ENCODE results near the gene CIDEB.
"Not testable (repeated sequence)": the region's sequence is repeated elsewhere in the genome, so short reads cannot be mapped to it uniquely, and the experiment has no call there.

Gene CIDEB

DNA sequence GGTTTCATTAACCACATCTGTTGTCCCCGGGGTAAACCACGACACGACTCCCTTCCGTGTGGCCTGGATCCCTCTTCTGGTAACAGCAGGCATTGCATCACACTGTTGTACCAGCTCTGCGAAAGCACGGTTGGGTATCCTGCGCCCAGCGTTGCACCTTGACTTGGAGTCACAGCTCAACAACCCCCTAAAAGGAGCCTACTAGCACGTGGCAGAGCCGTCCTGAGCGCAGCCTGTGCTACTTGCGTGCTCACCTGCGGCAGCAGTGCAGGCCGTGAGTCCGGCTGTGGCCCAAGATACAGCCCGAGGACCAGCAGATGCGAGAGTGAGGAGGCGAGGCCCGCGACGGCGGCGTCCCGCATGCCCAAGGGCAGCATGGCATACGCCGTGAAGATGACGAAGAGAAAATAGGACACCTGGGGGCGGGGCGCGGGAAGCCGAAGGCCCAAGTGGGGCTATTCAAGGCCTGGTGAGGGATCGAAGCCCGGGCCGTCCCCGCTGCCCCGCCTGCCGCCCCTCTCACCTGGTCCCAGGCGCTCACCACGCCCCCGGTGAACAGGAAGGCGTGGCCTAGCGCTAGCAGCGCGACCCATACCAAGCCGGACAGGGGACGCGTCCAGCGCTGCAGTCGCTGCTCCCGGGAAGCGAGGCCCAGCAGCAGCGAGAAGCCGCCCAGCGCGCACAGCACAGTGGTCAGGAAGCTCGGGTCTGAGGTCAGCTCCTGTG is 24.7 kb upstream of the CIDEB start:
- DNase-seq, result peak; percentile 69

DNA sequence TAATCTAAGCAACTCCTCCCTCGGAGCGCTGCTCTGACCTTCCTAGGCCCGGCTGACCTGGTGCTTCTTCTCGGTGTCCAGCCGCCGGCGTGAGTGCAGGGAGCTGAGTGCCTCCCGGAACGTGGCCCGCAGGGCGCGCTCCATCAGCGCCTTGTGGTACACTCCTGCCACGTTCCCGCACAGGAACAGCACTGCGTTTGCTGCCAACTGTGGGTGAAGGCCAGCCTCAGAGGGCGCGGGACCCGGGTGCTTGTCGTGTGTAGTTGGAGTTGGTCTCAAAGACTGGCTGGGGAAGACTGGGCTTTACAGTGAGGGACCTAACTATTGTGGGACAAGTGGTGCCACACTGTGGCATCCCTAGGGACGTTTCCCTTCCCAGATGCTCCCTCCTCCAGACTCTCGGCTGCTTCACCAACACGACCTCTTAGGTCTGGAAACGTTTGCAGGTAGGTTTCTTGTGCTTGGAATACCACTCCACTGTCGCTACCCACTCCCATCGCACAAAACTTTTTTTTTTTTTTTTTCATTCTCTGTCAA is 24.0 kb upstream of the CIDEB start:
- no peak for DNase-seq

DNA sequence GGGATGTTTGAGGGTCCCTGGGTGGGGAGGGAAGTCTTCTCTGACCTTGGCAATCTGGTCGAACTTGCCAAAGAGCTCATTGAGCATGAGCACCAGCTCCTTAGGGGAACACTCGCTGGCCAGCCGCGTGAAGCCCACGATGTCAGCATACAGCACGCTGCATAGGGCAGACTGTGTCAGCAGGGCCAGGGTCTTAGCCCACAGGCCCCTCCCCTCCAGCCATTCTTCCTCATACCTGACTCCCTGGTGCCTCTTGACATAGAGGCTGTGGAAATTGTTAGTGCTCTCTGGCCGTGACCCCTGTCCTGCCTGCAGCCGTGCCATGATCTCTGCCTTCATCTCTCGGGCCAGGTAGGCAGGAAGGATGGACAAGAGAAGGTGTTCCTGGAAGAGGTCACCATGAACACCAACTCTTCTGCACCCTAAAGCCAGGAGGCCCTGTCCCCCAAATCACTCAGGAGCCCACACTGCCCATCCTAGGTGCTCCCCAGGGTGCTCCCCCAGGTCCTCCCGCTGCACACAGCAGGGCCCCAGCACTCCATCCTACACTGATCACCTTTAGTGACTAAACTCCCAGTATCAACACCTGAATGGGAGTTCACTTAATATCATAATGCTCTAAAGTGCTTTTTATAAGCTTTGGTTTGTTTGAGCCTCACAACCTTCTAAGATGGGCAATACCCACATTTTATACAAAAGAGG is 23.3 kb upstream of the CIDEB start:
- DNase-seq, result no peak

- no peak for DNase-seq
Observed at GRCh38 chr14:24329736-24330135, 22.0 kb upstream of the CIDEB start.

DNA sequence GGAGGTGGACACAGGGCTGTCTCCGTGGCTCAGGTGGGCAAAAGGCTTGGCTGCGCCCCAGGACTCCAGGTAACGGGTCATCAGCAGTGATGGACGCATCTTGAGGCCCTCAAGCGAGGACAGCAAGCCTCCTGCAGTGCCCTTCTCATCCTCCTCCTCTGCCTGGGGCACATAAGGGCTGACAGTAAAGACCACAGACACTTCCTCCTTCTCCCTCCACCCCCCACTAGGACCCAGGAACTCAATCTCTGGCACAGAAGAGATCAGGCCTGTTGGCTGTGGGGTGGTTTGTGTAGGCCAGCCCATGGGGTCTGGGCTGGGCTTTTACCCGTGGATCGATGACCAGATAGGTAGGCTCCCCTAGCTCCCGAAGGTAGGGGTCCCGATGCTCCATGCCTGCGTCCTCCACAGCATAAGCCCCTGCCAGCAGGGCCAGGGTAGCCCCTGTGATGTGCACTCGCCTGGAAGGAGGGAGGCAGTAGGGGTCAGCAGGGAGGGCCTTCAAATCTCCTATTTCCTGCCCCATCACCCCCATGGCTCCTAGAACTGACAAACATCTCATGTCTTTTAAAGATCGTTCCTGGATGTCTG is 21.4 kb upstream of the CIDEB start:
- no peak for DNase-seq

DNA sequence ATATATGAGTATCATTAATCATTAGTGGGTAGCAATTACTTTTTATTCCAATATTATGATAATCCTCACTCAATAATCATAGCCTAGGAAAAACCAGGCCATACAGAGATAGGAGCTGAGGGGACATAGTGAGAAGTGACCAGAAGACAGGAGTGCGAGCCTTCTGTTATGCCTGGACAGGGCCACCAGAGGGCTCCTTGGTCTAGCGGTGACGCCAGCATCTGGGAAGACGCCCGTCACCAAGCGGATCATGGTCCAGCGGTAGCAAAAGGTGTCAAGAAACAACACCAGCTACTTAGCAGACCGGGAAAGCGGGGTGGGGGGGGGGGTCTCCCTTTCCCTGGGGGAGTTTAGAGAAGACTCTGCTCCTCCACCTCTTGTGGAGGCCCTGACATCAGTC is 20.1 kb upstream of the CIDEB start:
- not testable (repeated sequence) for DNase-seq

DNA sequence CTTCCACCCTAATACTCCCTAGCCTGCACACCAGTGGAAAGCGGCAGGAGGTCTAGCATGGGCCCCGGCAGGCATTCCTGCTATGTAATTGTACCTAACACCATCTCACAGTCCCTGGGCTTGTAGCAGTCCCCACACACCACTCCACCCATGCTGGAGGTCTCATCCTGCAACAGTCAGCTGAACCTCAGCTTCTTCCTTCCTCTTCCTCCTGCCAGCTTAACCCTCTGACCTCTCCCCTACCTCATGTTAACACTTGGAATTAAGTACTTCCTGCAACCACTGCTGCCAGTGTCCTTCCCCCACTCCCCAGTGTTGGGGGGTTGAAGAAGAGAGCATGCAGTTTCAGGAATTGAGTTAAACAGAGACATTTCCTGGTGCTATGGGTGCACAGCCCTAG is 19.5 kb upstream of the CIDEB start:
- DNase-seq, result no peak

- DNase-seq, result no peak
Observed at GRCh38 chr14:24325963-24326362, 18.2 kb upstream of the CIDEB start.

GRCh38 chr14:24325041-24325530 is 17.3 kb upstream of the CIDEB start:
- no peak for DNase-seq

DNA sequence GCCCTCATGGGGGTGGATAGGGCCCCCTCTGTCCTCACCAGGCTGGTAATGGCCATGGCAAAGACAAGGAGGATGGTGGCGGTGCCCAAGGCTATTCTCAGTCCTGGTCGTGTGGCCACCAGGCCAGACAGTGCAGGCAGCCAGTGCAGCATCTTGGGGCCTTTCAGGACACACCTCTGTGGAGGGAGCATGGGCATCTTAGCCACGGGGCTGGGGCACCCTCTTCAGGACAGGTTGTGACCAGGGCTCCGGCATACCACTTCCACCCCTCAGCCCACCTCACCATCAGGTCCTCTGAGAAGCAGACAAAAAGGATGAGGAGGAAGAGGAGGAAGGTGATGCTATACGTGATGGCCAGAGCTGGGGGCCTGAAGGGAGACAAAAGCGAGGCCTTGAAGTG is 16.2 kb upstream of the CIDEB start:
- DNase-seq, result no peak

GRCh38 chr14:24323341-24323740 is 15.6 kb upstream of the CIDEB start:
- DNase-seq, result no peak

DNA sequence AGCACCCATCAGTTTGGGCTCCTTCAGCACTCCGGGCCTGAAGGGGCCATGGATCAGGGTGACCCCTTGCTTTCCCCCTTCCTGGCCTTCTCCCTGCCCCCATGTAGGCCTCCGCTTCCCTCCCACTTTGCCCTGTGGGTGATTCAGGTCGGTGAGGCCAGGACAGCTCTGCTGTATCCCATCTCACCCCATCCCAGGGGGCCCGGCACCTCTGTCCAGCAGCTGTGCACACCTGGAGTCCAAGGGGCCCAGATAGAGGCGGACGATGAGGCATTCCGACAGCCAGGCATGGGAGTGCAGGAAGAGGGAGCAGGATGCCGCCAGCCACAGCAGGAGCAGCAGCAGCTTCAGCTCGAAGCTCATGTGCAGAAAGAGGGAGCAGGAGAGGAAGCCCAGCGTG is 14.9 kb upstream of the CIDEB start:
- DNase-seq, result no peak

DNA sequence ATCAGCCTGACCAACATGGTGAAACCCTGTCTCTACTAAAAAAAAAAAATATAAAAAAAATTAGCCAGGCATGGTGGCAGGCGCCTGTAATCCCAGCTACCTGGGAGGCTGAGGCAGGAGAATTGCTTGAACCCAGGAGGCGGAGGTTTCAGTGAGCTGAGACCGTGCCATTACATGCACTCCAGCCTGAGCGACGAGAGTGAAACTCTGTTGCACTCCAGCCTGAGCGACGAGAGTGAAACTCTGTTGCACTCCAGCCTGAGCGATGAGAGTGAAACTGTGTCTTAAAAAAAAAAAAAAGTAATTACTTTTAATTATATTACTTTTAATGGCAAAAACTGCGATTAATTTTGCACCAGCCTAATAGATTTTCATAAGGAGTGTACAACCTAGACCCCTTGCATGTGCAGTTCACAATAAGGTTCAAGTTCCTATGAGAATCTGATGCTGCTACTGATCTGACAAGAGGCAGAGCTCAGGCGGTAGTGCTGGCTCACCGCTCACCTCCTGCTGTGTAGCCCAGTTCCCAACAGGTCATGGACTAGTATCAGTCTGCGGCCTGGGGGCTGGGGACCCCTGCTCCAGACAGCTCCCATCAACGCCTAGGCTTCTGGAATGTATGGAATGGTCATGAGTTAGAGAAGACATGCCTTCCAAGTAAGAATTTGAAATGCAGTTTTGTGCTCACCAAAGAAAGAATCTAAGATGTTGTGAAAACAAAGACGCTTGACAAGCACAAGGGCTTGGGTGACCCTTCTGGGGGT is 13.6 kb upstream of the CIDEB start:
- no peak for DNase-seq

DNA sequence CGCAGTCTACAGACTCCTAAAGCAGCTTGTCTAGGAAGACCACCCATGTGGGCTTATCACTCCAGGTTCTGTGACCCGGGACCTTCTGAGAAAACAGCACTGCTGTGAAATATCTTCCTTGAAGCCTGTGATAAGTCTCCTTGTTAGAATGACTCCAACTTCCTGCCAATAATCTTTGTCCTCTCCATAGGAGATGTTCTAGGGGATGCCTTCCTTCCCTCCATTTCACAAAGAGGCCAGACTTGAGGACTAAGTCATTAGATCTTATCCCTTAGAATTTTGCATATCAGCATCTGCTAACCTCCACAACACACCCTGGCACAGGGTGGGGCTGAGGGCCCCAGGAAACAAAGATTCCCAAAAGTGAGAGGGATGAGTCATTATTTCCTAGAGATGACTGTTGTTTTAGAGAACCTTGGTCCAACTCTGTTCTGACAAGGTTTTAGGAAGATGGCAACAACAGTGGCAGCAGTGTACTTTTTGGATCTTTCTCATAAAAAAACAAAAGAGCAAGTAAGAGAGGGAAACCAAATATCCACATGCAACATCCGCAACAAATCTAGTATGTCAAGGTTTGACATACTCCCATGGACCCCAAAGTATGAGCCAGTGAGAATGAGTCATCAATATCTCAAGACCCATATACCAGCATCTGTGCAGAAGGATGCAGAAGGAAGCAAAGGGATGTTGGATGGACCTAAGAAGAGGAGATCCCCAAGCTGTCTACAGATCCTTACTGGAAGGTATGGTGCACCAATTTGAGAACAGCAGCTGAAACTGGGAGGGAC is 9.6 kb upstream of the CIDEB start:
- DNase-seq, result no peak

GRCh38 chr14:24316597-24316950 is 8.8 kb upstream of the CIDEB start:
- DNase-seq, result no peak

GRCh38 chr14:24315807-24316596 is 8.2 kb upstream of the CIDEB start:
- no peak for DNase-seq

DNA sequence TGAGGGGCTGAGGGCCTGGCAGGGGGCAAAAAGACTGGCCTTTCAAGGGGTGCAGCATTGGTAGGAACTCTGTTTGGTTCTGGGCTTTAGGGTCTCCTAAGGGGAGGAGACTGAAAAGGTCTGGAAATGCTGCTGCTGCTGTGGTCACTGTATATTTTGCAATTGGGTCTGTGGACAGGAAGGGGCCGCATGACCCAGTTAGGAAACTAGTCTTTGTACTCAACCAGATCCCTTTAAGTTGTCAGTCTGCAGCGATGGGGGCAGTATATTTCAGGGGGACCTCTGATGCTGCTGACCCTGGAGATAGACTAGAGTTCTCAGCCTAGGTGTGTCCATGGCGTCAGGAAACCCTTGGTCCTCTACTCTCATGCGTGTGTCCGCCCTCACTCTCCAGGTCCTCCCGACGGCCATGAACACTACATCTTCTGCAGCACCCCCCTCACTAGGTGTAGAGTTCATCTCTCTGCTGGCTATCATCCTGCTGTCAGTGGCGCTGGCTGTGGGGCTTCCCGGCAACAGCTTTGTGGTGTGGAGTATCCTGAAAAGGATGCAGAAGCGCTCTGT is 7.5 kb upstream of the CIDEB start:
- DNase-seq, result no peak

- DNase-seq, result no peak
Observed at GRCh38 chr14:24314377-24315193, 6.8 kb upstream of the CIDEB start.

DNA sequence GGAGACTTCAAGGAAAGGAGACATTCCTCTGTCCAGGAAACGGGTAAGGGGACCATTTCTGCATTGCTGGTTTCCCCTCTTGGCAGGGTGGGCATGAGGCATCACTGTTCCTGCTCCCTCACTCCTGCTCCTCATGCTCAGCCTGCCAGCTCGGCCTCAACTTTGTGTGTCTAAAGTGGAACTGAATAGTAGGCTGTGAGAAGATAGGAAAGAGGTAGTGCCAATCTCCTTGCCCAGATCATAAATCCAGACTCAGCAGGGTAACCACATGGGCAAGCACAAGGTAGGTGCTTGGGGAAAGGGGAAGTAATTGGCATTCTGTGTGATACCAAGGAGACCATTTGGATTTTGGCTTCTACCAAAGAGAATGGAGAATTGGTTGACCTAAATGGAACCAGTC is 6.1 kb upstream of the CIDEB start:
- DNase-seq, result no peak

Data from NCI-H774 (cell line).